ENCODE measurements around the gene HOXC9.

The HOXC9 gene

DNA sequence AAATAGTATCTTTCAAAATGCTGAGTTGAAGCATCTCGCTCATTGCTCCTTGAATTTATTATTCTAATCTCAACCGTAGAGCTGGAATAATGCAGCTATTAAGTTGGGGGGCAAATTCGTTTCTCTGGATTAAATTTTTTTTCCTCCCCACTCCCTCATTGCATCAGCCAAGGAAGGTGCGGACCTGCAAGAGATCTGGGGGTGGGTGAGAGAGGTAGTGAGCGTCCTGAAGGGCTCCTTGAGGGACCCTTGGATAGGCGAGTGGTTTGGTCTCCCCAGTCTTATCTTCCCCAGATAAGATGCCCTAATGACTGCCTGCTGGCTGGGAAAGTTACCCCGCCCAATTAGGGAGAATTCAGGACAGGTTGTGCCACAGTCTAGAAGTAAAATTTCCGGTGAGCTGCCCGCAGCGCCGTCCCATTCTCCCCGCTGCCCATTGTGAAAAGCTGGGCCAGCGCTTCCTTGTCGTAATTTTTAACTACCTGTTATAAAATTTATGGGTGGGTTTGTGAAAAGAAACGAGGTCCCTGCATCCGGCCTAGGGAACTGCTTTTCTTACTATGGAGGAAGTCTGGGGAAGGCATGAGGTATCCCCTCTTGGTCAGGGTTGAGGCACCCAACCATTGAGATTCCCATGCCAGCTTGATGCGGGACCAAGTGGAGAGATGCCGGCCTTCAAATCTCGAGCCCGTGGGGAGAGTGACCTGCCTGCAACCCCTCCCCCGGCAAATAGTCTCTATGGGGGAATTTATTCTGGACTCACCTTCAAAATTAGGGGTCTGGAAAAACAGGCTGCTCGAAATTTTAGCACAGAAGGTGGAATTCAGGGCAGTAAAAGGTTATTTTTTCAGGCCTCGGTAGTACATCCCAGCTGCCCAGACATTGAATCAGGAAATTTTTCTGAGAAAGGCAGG lies 15.3 kb downstream of the HOXC9 start:
- no peak for DNase-seq (ENCODE audit: low read depth)

DNA sequence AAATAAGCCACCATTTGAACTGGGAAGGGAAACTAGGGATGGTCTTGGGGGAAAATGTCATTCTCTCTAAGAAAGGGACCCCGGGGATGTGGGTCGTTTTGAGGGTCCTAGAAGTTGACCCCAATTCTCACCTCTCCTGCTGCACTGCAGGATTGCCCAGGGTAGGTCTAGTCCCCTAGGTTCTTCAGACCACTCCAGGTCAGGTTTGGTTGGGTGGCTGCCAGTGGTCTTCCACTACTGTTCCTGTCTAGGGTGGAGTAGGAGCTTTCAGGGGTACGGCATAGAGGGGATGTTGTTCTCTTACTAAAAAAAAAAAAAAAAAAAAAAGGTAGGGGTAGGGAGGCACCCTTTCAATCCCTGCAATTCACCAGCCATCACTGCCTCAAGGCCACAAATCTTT lies 16.1 kb downstream of the HOXC9 start:
- no peak for DNase-seq (ENCODE audit: low read depth)

DNA sequence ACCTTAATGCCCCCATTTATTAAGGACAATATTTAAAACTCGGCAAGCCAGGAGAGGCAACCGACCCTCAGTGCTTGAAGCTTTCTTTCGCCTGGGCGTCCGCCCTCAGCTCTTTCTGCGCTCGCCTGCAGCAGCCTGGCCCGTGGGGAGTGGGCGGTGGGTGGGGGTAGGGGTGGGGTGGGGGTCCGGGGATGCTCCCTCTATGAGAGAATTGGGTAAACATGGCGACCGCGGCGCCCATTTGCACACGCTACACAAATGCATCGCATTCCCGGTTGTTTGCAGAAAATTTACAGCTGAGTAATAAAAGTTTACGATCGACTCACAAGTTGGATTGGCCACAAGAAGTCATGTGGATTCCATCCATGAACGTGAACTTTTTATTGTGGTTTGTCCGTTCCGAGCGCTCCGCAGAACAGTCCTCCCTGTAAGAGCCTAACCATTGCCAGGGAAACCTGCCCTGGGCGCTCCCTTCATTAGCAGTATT lies 16.6 kb downstream of the HOXC9 start:
- no peak for DNase-seq (ENCODE audit: low read depth)

DNA sequence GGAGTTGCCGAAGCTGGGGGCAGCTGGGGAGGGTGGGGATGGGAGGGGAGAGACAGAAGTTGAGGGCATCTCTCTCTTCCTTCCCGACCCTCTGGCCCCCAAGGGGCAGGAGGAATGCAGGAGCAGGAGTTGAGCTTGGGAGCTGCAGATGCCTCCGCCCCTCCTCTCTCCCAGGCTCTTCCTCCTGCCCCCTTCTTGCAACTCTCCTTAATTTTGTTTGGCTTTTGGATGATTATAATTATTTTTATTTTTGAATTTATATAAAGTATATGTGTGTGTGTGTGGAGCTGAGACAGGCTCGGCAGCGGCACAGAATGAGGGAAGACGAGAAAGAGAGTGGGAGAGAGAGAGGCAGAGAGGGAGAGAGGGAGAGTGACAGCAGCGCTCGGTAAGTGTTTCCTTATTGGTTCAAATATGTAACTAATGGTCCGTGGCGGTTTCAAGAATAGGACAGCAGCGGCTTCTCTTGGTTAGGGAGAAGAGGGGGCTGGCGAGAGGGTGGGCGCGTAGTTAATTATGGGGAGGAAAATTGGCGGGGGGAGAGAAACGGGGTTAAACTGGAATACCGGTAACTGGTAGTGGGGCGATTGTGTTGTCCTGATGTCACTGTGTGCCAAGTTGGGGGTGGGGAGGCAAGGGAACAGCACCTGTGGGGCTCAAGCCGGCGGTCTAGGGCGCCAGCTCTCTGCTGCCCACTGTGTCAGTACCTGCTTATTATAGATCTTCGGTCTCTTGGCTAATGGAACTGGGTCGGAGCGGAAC lies 17.2 kb downstream of the HOXC9 start:
- no peak for DNase-seq (ENCODE audit: low read depth)

DNA sequence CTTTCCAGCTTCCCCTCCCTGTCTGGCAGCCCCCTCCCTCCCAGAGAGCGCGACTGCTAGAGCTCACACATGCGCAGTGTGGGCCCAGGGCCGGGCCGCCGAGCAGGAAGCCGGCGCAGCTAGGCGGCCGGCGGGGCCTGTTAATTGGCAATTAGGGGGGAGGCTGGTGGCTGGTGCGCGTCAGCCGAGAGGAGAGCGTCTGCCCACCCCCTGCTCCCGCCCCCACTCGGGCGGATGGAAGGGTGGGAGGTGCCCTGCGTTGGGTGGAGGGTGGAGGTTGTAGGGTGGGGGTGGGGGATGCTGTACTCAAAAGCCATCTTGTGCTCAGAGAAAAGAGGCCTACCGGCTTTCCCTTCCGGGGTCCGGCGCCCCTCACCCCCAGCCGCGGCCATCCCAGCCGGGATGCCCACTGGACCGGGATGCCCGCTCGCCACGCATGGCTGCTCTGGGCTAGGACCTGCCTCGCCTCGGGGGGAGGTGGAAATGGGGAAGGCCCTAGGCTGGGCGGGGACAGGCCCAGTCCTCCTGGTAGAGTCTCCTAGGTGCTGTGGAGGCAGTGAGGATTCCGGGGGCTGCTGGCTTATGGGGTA lies 18.0 kb downstream of the HOXC9 start:
- DNase-seq (ENCODE audit: low read depth), result no peak

DNA sequence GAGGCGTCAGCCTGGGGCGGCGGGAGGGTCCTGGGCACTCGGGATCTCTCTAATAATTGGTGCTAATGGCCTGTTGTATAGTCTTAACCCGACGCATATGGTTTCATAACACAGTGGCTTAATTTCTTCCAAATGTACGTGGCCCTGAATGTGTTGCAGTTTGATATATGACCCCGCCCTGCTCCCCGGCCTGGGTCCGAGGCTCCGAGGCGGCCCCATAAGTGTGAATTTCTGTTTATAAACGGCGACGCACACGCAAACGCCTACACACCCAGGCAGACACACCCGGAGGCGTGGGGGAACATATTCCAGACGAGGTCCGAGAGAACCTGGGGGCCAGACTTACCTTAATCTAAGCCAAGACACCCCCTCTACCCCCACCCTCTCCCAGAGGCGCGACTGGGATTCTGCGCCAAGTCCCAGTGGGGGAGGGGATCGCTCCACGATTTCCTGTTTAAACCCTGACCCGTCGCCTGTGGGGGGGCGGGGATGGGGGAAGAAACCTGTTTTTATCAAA lies 18.6 kb downstream of the HOXC9 start:
- DNase-seq (ENCODE audit: low read depth), result no peak

DNA sequence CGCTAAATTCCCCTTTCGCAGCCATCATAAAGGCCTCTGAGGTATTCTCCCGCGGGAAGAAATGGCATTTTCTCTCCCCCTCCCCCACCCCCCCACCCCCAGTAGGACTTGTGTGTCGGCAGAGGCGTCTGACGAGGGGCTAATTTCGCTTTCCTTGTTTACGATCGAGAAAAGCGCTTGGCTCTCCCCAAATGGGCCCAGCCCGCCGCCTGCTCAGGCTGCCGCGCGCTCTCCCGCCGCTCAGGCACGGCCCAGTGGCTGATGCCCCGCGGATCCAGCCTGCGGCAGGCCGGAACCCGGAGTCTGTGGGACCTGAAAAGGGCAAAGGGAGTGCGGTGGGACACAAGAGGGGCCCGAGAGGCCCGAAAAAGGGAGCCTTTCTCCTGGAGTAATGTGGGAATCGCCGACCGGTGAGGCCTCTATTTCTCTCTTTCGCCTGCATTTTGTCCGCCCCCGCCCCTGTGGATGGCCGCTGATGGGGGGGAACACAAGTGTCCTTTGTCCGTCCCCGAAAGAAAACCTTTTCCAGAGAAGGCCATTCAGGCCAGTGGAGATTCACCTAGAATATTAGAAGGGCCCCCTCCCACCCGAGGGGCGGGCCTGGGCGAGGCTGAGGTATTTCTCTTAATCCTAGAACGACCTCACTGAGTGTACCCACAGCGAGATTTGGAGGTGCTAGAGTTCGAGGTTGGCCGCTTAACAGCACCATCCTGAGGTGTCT lies 19.3 kb downstream of the HOXC9 start:
- DNase-seq (ENCODE audit: low read depth), result no peak

DNA sequence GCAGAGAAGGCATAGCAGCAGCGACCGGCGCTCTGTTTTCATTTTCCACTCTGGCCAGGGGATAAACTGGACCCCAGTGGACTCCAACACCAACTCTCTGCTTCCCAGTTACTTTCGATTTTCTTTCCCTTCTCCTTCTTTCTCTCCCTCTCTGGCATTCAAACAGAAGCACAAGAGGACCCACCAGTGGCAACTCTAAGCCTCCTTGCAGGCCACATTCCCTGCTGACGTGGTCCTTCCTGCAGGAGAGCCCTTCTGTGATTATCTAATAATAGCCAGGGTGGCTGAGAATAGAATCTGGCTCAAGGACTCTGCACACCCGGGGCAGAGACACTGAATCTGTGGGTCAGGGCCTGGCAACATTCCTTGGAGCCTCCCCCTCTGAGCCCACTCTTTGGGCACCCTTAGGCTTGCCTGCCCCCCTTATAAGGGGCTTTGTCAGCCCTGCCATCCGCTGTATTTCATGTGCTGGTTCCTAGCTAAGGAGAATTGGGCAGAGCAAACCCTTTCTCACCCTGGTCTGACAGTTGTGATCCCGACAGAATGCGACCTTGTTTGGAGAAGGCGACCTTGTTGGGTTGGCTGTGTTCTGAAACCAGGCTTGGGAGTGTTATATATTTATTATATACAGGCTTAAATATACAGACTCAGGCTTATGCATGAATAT lies 20.1 kb downstream of the HOXC9 start:
- no peak for DNase-seq (ENCODE audit: low read depth)

DNA sequence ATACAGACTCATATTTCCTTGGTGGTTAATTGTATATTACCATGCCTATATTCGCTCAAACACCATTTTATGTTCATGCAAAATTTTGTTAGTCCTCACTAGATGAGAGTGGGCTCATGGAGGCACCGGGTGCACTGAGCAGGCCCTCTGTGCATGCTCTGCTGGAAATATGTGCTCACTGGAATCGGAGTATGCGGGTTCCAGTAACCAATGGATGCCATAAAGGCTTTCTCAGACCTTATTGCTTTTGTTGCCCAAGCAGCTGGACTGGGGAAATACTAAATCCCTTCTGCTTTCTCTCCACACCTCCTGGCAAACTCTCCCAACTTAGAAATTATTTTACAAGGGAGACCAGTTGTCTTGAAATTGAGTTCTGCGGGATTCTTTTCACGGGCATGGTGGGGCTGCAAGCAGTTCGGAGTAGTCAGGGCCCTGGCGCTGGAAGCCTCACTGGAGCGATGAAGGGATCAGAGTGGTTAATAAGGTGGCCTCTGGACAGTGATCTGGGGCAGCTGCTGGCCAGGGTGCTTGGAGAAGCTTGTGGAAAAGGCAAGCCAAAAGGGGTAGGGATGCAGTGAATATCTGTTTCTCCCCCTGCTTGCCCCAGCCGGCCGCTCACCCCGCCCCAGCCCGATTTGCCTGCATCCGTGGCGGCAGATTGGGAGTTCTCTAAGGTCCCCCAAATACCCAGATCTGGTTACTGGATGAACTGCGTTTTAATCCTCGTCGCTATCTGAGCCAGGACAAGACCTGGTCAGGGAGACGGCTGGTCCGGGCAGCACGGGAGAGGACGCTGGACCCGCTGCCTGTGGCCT lies 20.8 kb downstream of the HOXC9 start:
- DNase-seq (ENCODE audit: low read depth), result no peak

DNA sequence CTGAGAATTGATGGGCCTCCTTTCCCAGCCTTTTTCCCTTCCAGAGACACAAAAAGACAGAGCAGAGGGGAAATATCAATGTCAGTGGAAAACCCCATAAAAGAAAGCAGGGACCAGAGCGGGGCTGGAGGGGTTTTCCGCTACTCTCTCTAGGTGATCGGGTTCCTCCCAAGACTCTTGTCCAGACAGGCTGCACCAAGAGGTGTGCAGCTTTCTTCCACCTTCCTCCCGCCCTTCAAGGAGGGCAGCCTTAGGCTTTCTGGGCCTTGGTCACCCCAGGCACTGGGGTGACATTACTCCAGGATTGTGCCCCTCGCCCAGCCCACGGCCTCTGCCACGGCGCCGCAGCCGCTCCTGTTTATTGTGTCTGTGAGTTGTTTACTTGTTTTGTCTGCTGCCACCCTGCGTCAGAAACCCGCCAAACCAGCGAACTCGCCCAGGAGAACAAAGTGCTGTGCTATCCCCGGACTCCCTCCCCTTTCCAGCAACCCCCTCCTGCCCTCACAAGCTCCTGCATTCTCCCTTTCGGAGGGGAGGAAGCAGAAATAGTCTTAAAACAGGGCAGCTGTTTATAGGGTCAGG lies 21.6 kb downstream of the HOXC9 start:
- DNase-seq (ENCODE audit: low read depth), result no peak

DNA sequence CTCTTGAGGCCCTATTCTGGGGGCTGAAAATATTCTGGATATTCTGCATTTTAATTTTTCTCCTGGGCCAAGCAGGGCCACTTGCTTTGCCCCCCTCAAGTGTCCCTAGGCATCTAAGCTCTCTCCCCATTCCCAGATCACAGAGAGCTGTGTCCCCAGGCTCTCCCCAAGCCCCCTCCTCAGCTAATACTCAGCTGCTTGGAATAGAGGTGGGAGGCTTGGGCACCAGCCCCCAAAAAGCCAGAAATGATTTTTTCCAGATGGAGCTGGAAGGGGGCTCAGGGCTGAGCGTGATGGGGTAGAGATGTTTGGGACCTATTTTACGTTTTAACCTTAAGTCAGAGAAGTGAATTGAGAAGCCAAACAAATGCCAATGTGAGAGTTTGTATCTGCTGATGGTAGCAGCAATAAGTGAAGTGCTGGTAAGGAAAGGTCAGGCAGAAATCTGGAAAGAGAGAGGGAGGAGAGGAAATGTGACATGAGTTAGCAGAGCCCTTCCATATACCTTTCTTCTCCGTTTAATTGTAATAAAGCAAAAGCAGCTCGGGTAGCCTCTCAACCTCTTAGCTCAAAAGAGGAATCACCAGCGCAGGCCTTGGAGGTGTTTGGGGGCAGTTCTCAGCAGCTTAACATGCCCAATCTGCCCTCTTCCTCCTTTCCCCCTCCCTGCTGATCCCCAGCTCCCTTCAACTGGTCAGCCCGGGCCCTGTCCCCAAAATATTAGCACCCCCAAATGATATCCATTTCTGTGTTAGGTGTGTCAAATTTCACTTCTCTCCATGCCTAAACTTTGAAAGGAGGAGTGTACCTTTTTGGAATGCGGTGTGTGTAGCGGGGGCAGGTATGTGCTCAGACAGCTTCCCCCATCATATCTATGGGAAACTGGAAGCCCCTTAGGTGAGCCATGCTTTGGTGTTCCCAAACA lies 23.3 kb downstream of the HOXC9 start:
- DNase-seq (ENCODE audit: low read depth), result no peak

DNA sequence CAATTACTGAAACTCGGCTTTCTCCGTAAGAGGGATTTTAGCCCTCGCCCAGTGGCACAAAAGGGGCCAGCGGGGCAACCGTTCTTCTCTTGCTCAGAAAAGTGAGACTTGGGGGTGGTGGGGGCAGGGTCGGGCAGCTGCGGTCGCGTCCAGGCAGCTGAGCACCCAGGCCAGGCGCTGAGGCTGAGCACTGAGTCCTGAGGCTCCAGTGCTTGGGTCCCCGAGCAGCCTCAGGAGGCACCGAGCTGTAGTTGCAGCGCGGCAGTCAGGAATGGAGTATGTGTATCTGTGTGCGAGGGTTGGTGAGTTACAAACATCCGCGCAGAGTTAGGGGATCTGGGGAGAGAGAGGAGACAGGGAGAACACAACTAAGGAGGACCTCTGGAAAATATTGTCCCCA lies 24.2 kb downstream of the HOXC9 start:
- no peak for DNase-seq (ENCODE audit: low read depth)

DNA sequence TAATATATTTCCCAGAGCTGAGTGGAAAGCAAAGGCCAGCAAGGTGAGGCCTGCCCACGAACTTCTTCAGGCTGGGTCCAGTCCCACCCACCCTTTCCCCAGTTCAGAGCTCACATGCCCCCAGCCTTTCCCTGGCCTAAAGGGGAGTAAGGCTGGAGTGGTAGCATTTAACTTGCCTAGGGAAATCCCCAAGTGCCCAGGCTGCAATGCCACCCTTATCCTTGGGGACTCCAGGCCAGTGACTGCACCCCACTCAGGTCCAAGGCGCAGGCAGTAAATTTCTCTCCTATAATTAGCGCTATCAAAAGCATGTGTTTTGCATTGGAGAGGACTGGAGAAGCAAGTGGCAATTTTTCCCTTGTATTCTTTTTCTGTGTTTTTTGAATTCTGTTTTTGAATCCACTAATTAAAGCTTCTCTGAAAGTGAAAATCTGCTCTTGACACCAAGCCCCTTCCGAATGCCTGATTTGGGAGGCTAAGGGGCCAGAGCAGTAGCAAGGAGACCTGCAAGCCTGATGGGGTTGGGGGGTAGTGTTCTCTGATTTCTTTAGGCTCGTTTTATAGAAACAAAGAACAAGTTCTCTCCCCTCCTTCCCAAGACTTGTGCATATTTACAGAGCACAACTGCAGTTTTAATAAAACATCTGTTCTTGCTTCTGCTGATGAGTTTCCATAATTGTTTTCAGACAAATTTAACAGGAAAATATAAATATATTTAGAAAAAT lies 24.8 kb downstream of the HOXC9 start:
- no peak for DNase-seq (ENCODE audit: low read depth)

DNA sequence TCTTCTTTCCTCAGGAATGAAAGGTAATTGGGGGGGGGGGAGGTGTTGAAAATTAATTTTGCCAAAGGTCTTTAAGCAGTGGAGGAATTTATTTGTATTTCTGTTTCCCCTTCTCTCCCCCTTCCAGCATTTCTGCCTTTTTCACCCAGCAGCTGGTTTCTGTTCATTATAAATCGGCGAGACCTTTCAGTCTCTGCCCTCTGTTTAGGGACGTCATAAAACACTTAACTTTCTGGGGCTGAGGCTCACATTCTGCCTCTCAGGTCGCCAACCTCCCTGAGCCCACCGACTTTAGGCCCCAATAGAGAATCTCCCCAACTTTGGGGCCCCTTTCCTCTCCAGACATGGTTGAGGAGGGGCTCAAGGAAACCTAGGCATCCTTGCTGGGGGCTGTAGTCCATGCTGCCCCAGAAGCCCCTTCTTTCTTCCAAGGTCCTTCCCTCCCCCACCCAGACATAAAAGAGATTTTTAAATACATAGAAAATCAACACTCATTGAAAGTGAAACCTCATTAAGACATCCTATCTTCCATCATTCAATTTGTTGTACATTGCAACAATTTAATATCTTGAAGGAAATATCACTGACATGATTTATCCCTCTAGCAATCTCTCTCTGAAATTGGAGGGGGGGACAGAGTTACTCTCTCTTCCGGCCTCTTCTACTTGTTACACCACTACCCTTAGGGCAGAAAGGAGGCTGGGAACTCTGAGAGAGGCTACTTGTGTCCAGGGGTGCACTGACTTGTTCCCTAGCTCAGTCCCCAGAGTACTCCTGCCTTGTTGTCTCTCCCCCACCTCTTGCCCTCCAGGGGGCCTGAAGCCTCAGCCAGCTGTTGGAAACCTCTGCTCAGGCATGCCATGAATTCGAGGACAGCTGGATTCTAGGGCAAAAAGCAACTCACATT lies 25.8 kb downstream of the HOXC9 start:
- no peak for DNase-seq (ENCODE audit: low read depth)

DNA sequence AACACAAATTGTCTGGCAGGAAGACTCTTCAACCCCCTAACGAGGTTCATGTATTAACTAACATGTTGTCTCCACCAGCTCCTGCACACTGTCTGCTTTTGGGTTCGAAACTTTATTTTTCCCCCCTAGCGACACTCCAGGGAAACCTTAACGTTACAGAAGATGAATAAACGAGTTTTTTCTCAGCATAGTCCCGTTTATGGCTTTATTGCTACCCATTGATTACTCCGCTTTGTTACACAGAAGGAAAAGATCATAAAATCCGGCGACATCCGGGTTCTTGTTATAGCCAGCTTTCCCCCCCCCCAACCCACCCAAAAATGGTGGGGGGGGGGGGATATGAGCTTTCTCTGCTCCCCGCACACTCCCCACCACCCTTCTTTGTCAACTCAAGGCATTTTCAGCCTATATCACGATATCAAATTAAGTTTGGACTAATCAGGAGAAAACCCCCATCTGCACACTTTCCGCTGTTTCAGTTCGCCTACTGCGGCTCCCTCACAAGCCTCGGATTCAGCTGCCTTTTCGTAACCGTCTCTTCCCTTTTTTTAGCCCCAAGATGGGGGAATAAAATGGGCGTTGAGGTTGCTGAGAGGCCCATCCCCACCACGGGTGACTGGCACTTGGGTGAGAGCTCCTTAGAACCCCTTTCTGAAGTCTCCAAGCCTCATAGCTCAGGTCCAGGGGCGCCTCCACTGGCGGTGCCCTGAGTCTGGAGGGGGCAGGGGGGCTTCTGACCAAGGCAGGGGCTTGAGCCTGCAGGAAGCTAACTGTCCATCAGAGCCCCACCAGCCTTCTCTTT lies 26.9 kb downstream of the HOXC9 start:
- DNase-seq (ENCODE audit: low read depth), result no peak

DNA sequence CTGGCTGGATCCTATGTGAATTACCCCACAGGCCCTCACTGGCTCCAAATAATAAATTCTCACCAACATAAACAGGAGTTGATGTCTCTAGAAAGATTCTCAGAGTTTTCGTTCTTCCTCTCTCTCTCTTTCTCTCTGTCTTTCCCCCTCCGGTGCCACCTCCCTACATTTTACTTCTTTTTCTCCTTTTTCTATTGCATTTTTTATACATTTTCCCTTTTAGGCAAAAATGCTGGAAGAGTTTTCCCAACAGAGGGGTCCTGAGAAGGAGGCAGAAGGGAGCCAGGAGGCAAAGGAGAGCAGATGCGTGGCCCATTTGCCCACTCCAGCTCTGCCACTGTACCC lies 27.5 kb downstream of the HOXC9 start:
- no peak for DNase-seq (ENCODE audit: low read depth)
